HEK293T (cell line): Measurements from ENCODE around the gene SFMBT1.

Experiments
- CTCF ChIA-PET: fragments of 350-600 bp; formaldehyde crosslinking; extraction: SDS; loops from one replicate; lab custom pipeline; 2021; ENCODE audit warnings: antibody characterized with exemption, inconsistent platforms; lab: Yijun Ruan, JAX
- POLR2A ChIA-PET: fragments of 350-600 bp; formaldehyde crosslinking; extraction: SDS; loops from one replicate; lab custom pipeline; 2020; ENCODE audit warnings: antibody characterized with exemption, inconsistent platforms; lab: Yijun Ruan, JAX
- DNase-seq: peaks from one replicate; pipeline ENCODE4 v3.0.0; 2012; ENCODE audit warnings: mixed read lengths; ENCODE audit errors: extremely low spot score
- ARNT ChIP-seq: fragments of 450-650 bp; IDR thresholded peaks from 2 replicates; pipeline ENCODE4 v1.6.1; 2017; ENCODE audit warnings: mild to moderate bottlenecking
- BHLHE40 ChIP-seq: fragments of 450-650 bp; IDR thresholded peaks from 2 replicates; pipeline ENCODE4 v1.6.1; 2016; ENCODE audit warnings: mild to moderate bottlenecking, moderate library complexity, borderline replicate concordance
- CTBP1 ChIP-seq: fragments of 450-650 bp; IDR thresholded peaks from 2 replicates; pipeline ENCODE4 v1.6.1; 2016; ENCODE audit warnings: borderline replicate concordance
- ELF4 ChIP-seq: fragments of 450-650 bp; IDR thresholded peaks from 2 replicates; pipeline ENCODE4 v1.6.1; 2017; ENCODE audit warnings: antibody characterized with exemption
- FOXA1 ChIP-seq: fragments of 450-650 bp; IDR thresholded peaks from 2 replicates; pipeline ENCODE4 v1.6.1; 2016; ENCODE audit warnings: mild to moderate bottlenecking
- FOXK2 ChIP-seq: fragments of 450-650 bp; IDR thresholded peaks from 2 replicates; pipeline ENCODE4 v1.6.1; 2016; ENCODE audit warnings: mild to moderate bottlenecking
- FOXM1 ChIP-seq: fragments of 450-650 bp; IDR thresholded peaks from 2 replicates; pipeline ENCODE4 v1.6.1; 2017; ENCODE audit warnings: mild to moderate bottlenecking, borderline replicate concordance
- HDGF ChIP-seq: fragments of 450-650 bp; IDR thresholded peaks from 2 replicates; pipeline ENCODE4 v1.6.1; 2017; ENCODE audit warnings: antibody characterized with exemption, borderline replicate concordance
- L3MBTL2 ChIP-seq: fragments of 450-650 bp; conservative IDR thresholded peaks from 2 replicates; pipeline ENCODE4 v1.6.1; 2016; ENCODE audit warnings: mild to moderate bottlenecking
- LEF1 ChIP-seq: fragments of 450-650 bp; IDR thresholded peaks from 2 replicates; pipeline ENCODE4 v1.6.1; 2017; ENCODE audit warnings: mild to moderate bottlenecking, borderline replicate concordance
- NFRKB ChIP-seq: fragments of 450-650 bp; IDR thresholded peaks from 2 replicates; pipeline ENCODE4 v1.6.1; 2016; ENCODE audit warnings: mild to moderate bottlenecking, moderate library complexity
- SP1 ChIP-seq: fragments of 450-650 bp; IDR thresholded peaks from 2 replicates; pipeline ENCODE4 v1.6.1; 2017
- SUZ12 ChIP-seq: fragments of 450-650 bp; IDR thresholded peaks from 2 replicates; pipeline ENCODE4 v1.6.1; 2016; ENCODE audit warnings: mild to moderate bottlenecking
- TARDBP ChIP-seq: fragments of 450-650 bp; IDR thresholded peaks from 2 replicates; pipeline ENCODE4 v1.6.1; 2016
- ZNF384 ChIP-seq: fragments of 450-650 bp; IDR thresholded peaks from 2 replicates; pipeline ENCODE4 v1.6.1; 2016
- TF ChIP-seq, protein P1 (sequence below): fragments of 450-650 bp; IDR thresholded peaks from 2 replicates; pipeline ENCODE4 v1.6.1; 2016

SFMBT1 gene

DNA sequence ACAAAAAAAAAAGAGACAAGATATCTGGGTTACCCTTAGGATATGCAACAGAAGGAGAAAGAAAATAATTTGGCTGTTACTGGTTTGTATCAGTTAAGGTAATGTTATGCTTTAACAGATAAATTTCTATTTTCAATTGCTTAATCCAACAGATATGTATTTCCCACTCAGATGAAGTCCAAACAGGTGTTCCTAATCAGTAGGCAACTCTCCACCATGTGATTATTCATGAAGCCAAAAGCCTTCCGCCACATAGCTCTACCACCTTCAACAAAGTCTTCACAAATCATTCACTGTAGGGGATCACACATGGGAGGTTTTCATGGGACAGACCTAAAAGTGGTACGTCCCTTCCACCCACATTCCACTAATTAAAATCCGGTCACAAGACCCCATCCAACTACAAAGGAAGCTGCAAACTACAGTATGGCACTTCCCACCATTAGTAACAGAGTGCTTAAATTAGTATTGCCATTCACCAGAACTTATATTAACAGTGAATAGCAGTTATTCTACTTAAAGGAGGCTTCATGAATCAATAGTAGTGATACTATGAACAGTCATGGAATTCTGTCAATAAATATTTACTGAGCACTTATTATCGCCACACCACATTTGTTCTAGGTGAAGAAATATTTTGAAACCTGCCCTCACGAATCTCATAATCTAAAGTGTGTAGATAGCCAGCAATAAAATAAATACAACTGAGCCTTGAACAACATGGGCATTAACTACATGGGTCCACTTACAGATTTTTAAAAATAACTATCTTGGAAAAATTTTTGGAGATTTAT lies 66.5 kb downstream of the SFMBT1 start:
- ChIA-PET CTCF (no interaction called here), POLR2A (interaction anchor here (1.3 kb wide), 1 partner anchor 9 kb away, joined by 3 read pairs; no protein-coding TSS in a partner anchor)
- no peak for DNase-seq
- TF ChIP-seq NFRKB (no peak), FOXK2 (no peak), FOXM1 (no peak), ELF4 (no peak), BHLHE40 (no peak), SP1 (no peak), ZNF384 (no peak), FOXA1 (no peak), SUZ12 (no peak), CTBP1 (no peak), L3MBTL2 (no peak), HDGF (no peak), ARNT (no peak), TARDBP (no peak)
- TF ChIP-seq, protein P1, sequence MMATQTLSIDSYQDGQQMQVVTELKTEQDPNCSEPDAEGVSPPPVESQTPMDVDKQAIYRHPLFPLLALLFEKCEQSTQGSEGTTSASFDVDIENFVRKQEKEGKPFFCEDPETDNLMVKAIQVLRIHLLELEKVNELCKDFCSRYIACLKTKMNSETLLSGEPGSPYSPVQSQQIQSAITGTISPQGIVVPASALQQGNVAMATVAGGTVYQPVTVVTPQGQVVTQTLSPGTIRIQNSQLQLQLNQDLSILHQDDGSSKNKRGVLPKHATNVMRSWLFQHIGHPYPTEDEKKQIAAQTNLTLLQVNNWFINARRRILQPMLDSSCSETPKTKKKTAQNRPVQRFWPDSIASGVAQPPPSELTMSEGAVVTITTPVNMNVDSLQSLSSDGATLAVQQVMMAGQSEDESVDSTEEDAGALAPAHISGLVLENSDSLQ: no peak

- CTCF ChIA-PET: interaction anchor here (0.6 to 1.2 kb wide), 3 partner anchors 10 to 45 kb away, joined by 3 read pairs; no protein-coding TSS in a partner anchor
- TF ChIP-seq TARDBP (no peak), ARNT (no peak), NFRKB (no peak)
- DNase-seq: no peak
- POLR2A ChIA-PET: no interaction called here
These were observed 67.6 kb downstream of the SFMBT1 start for GRCh38 chr3:52978109-52978754.

DNA sequence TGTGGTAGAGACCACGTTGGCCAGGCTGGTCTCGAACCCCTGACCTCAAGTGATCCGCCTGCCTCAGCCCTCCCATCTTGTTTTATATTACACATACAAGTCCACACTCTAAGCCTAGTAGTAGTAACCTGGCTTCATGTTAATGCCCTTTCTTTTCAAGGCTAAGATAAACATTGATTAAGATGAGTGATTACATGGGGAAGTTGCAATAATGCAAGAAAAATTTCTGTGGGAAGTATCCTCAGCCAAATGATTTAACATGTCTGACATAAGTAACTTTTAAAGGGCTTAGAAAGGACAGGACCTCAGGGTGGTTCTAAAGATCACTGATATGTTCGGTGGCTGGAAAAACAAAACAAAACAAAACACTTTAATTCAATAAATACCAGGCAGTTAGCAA lies 72.1 kb downstream of the SFMBT1 start:
- DNase-seq: no peak
- TF ChIP-seq HDGF (no peak), ZNF384 (no peak), LEF1 (no peak), SUZ12 (no peak), NFRKB (no peak), FOXA1 (no peak), FOXK2 (no peak), TARDBP (no peak), BHLHE40 (no peak), SP1 (no peak), L3MBTL2 (no peak), ELF4 (no peak), ARNT (no peak), CTBP1 (no peak), FOXM1 (no peak)
- TF ChIP-seq, protein P1: no peak
- CTCF ChIA-PET: no interaction called here
- POLR2A ChIA-PET: no interaction called here

DNA sequence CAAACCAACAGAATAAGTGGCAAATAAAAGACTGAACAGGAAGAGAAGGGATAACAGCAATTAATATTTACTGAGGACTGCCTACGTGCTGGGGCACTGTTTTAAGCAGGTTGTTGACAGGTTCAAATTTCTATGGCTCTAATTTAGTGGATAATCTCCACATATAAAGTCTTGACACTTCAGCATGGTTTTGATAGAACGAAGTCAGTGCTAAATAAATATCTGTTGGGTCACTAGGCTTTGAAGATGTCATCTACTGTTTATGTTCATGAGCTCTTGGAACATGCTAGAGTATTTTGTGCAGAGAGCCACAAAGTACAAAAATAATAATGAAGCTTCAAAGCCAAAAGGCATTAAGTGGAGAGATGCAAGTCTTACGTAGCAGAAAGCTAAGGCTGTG lies 74.0 kb downstream of the SFMBT1 start:
- CTCF ChIA-PET: no interaction called here
- TF ChIP-seq BHLHE40 (no peak), HDGF (no peak), TARDBP (no peak), L3MBTL2 (no peak), NFRKB (no peak), SP1 (no peak), FOXA1 (no peak), CTBP1 (no peak), ZNF384 (no peak), FOXK2 (no peak)
- TF ChIP-seq, protein P1: no peak
- POLR2A ChIA-PET: interaction anchor here (1.1 kb wide), 1 partner anchor 75 kb away, joined by 3 read pairs; no protein-coding TSS in a partner anchor
- DNase-seq: no peak

DNA sequence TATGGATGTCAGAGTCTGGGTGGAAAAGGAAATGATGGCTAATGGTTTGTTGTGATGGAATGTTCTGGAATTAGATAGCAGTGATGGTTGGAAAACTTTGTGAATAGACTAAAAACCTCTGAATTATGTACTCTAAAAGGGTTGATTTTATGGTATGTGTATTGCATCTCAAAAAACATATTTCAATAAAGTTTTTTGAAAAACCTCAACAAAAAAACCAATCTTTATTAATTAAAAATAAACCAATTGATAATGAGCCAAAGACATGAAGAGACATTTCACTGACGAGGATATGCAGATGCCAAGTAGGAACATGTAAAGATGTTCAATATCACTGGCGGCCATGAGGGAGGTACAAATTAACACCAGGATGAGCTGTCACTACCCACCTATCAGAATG lies 78.5 kb downstream of the SFMBT1 start:
- ChIA-PET CTCF (no interaction called here), POLR2A (no interaction called here)
- DNase-seq: no peak
- TF ChIP-seq BHLHE40 (no peak), FOXK2 (no peak), HDGF (no peak), TARDBP (no peak), FOXA1 (no peak), ZNF384 (no peak), FOXM1 (no peak), SUZ12 (no peak), SP1 (no peak), ARNT (no peak), LEF1 (no peak), NFRKB (no peak), CTBP1 (no peak), L3MBTL2 (no peak), ELF4 (no peak)
- TF ChIP-seq, protein P1: no peak
